Fibroblast of mammary gland (primary cell): Measurements from ENCODE around the gene POSTN.
A peak's percentile ranks its signal among the peaks of the same experiment; 100 is the strongest.

ENCODE experiments used
- DNase-seq: peaks from one replicate; pipeline ENCODE4 v3.0.0-alpha.2; 2010; ENCODE audit warnings: low read depth
- H3K4me3 ChIP-seq: 2 replicates; pipeline ENCODE4 v1.5.1; 2011; ENCODE audit warnings: low read depth, mild to moderate bottlenecking, low read length, moderate library complexity; ENCODE audit not compliant: control insufficient read depth
- CTCF ChIP-seq: conservative IDR thresholded peaks from 2 replicates; pipeline ENCODE4 v1.5.1; 2011; ENCODE audit warnings: low read depth, low read length, inconsistent platforms; ENCODE audit not compliant: control insufficient read depth, insufficient read depth

Gene POSTN

DNA sequence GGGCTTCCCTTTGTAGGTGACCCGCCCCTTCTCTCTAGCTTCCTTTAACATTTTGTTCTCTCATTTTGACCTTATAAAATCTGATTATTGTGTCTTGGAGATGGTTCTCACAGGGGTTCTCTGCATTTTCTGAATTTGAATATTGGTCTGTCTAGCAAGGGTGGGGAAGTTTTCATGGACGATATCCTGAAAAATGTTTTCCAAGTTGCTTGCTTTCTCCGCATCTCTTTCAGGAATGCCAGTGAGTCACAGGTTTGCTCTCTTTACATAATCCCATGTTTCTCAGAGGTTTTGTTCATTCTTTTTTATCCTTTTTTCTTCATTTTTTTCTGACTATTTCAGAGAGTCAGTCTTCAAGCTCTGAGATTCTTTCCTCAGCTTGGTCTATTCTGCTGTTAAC is 53.6 kb downstream of the POSTN start:
- H3K4me3 ChIP-seq: no peak overlapping the region
- TF ChIP-seq CTCF: no peak
- no peak for DNase-seq

GRCh38 chr13:37539976-37540605 is 58.5 kb downstream of the POSTN start:
- TF ChIP-seq CTCF: no peak
- no peak overlapping the region for H3K4me3 ChIP-seq
- peak; percentile 96 for DNase-seq

GRCh38 chr13:37539170-37539569 is 59.4 kb downstream of the POSTN start:
- peak; percentile 50 for DNase-seq
- H3K4me3 ChIP-seq: no peak overlapping the region
- TF ChIP-seq CTCF: no peak

DNA sequence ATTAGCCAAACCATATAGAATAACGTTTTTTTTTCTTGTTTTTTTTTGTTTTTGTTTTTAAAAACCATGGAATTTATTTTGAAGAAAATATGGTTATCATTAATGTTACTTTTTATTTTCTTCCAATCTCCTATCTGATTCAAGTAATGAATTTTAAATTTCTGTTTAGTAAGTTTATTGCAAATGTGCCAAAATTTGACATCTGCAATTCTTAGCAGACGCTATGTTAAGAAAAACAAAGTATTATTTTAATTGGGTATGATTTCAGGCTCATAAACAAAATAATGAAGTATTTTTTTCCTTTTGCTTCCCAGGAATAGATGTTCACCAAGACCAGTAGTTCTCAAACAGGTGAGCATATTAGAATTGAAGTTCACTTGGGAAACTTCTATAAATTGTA is 63.1 kb downstream of the POSTN start:
- DNase-seq: no peak
- no peak for TF ChIP-seq CTCF
- no peak overlapping the region for H3K4me3 ChIP-seq

GRCh38 chr13:37534676-37535075 is 63.9 kb downstream of the POSTN start:
- TF ChIP-seq CTCF: no peak
- no peak for DNase-seq

GRCh38 chr13:37534181-37534580 is 64.4 kb downstream of the POSTN start:
- DNase-seq: peak; percentile 95
- no peak overlapping the region for H3K4me3 ChIP-seq
- TF ChIP-seq CTCF: no peak

More at GRCh38 chr13:37534676-37535075, 63.9 kb downstream of the POSTN start:
- no peak overlapping the region for H3K4me3 ChIP-seq

- H3K4me3 ChIP-seq: no peak overlapping the region
- DNase-seq: peak; percentile 89
- TF ChIP-seq CTCF: no peak
Observed at GRCh38 chr13:37531049-37531448, 67.5 kb downstream of the POSTN start.
